SK-MEL-5 (cell line): ENCODE measurements around the gene SYNPO. TPM values are rescaled to one million over a fixed set of nuclear protein-coding genes. Genes with fewer than 3 reads are reported as not detected.

Experiments
- DNase-seq: peaks from one replicate; pipeline ENCODE4 v3.0.0-alpha.2; 2016; ENCODE audit warnings: low read depth, low spot score
- in situ Hi-C: cut with HindIII; loops from 2 replicates; pipeline ENCODE4 v1.10.0; 2016; ENCODE audit warnings: low sequenced_read_pairs, high pct_unique_total_duplicates, low pct_unique_long_range_greater_than_20kb
- total RNA-seq: library from RNA; depleted of rRNA; stranded (reverse); fragments of >200 nt; shearing (Covaris generic); gene quantifications from 2 replicates; pipeline ENCODE4 v1.2.3, GENCODE V29; 2014

The SYNPO gene
- total RNA-seq, 1 experiment from 2014 or later = not detected

GRCh38 chr5:150647275-150648251 lies 7.1 kb downstream of the SYNPO start:
- no peak for DNase-seq

GRCh38 chr5:150648294-150649107 lies 8.0 kb downstream of the SYNPO start:
- in situ Hi-C loops = no loop called here
- no peak for DNase-seq

More at GRCh38 chr5:150647275-150648251, 7.1 kb downstream of the SYNPO start:
- in situ Hi-C loops = no loop called here

- DNase-seq = no peak
- in situ Hi-C loops = no loop called here
These were observed 8.9 kb downstream of the SYNPO start for GRCh38 chr5:150649108-150650020.

GRCh38 chr5:150650021-150651006 lies 9.9 kb downstream of the SYNPO start:
- in situ Hi-C loops = no loop called here
- DNase-seq = no peak

GRCh38 chr5:150651382-150651781 lies 10.9 kb downstream of the SYNPO start:
- DNase-seq = no peak
- in situ Hi-C loops = no loop called here

- DNase-seq = no peak
- in situ Hi-C loops = no loop called here
These were observed 11.6 kb downstream of the SYNPO start for GRCh38 chr5:150651924-150652671.

GRCh38 chr5:150653145-150653761 lies 12.8 kb downstream of the SYNPO start:
- in situ Hi-C loops = no loop called here
- no peak for DNase-seq

GRCh38 chr5:150653762-150654556 lies 13.5 kb downstream of the SYNPO start:
- in situ Hi-C loops = no loop called here
- no peak for DNase-seq

GRCh38 chr5:150655221-150655620 lies 14.8 kb downstream of the SYNPO start:
- in situ Hi-C loops = no loop called here
- DNase-seq = no peak

- peak; percentile 40 for DNase-seq
- in situ Hi-C loops = no loop called here
These were observed 16.0 kb downstream of the SYNPO start for GRCh38 chr5:150656191-150657132.

- no peak for DNase-seq
- in situ Hi-C loops = no loop called here
These were observed 17.7 kb downstream of the SYNPO start for GRCh38 chr5:150658121-150658520.

- DNase-seq = no peak
- in situ Hi-C loops = no loop called here
These were observed 18.3 kb downstream of the SYNPO start for GRCh38 chr5:150658699-150659265.

- in situ Hi-C loops = no loop called here
These were observed 19.1 kb downstream of the SYNPO start for GRCh38 chr5:150659360-150660107.

More at GRCh38 chr5:150659360-150660107, 19.1 kb downstream of the SYNPO start:
- no peak for DNase-seq
